HepG2 (cell line): Measurements from ENCODE around the gene PTAR1. TPM values are rescaled to one million over a fixed set of nuclear protein-coding genes. Genes with fewer than 3 reads are reported as not detected.

ENCODE experiments used
- AHR ChIP-seq: IDR thresholded peaks from 2 replicates; pipeline ENCODE4 v1.6.1; 2018; ENCODE audit warnings: missing genetic modification reagents, missing compliant biosample characterization
- ARNT2 ChIP-seq: sonication (generic); formaldehyde crosslinking; IDR thresholded peaks from 2 replicates; pipeline ENCODE4 v1.8.0; 2022; ENCODE audit warnings: mild to moderate bottlenecking, low read depth, missing genetic modification reagents, moderate library complexity
- CREB3 ChIP-seq: sonication (generic); formaldehyde crosslinking; IDR thresholded peaks from 2 replicates; pipeline ENCODE4 v1.5.0; 2020; ENCODE audit warnings: missing genetic modification reagents
- FOSL1 ChIP-seq: sonication (generic); formaldehyde crosslinking; IDR thresholded peaks from 2 replicates; pipeline ENCODE4 v1.9.0; 2021; ENCODE audit warnings: missing genetic modification reagents, borderline replicate concordance
- HNRNPH1 ChIP-seq: fragments of 200-400 bp; formaldehyde crosslinking; optimal IDR thresholded peaks from 2 replicates; pipeline ENCODE3; 2017; ENCODE audit warnings: mild to moderate bottlenecking, low read depth, low read length
- KAT7 ChIP-seq: IDR thresholded peaks from 2 replicates; pipeline ENCODE4 v1.6.1; 2018; ENCODE audit warnings: borderline replicate concordance, missing compliant biosample characterization
- KMT2A ChIP-seq: sonication (generic); formaldehyde crosslinking; IDR thresholded peaks from 2 replicates; pipeline ENCODE4 v1.4.0; 2020; ENCODE audit warnings: missing genetic modification reagents
- MAFG ChIP-seq: sonication (generic); formaldehyde crosslinking; IDR thresholded peaks from 2 replicates; pipeline ENCODE4 v1.5.1; 2020; ENCODE audit warnings: mild to moderate bottlenecking, missing genetic modification reagents
- MZF1 ChIP-seq: sonication (generic); formaldehyde crosslinking; IDR thresholded peaks from 2 replicates; pipeline ENCODE4 v1.8.1; 2023; ENCODE audit warnings: mild to moderate bottlenecking, missing genetic modification reagents, borderline replicate concordance
- NR2F2 ChIP-seq: IDR thresholded peaks from 2 replicates; pipeline ENCODE4 v1.6.1; 2012; ENCODE audit warnings: low read depth, inconsistent platforms, borderline replicate concordance
- RAD51 ChIP-seq: fragments of 450-650 bp; IDR thresholded peaks from 2 replicates; pipeline ENCODE4 v1.6.1; 2016; ENCODE audit warnings: borderline replicate concordance
- RBFOX2 ChIP-seq: fragments of 200-400 bp; formaldehyde crosslinking; IDR thresholded peaks from 2 replicates; pipeline ENCODE4 v1.6.1; 2017; ENCODE audit warnings: low read depth, mild to moderate bottlenecking, low read length
- SIX4 ChIP-seq: sonication (generic); formaldehyde crosslinking; IDR thresholded peaks from 2 replicates; pipeline ENCODE4 v1.4.0; 2020; ENCODE audit warnings: missing genetic modification reagents
- SP5 ChIP-seq: IDR thresholded peaks from 2 replicates; pipeline ENCODE4 v1.6.1; 2016; ENCODE audit warnings: low read depth, borderline replicate concordance
- U2AF1 ChIP-seq: fragments of 200-400 bp; formaldehyde crosslinking; optimal IDR thresholded peaks from 2 replicates; pipeline ENCODE3; 2017; ENCODE audit warnings: mild to moderate bottlenecking, low read depth, low read length
- ZBTB44 ChIP-seq: sonication (generic); formaldehyde crosslinking; IDR thresholded peaks from 2 replicates; pipeline ENCODE4 v1.4.0; 2020; ENCODE audit warnings: missing genetic modification reagents
- ZMYM2 ChIP-seq: sonication (generic); formaldehyde crosslinking; IDR thresholded peaks from 2 replicates; pipeline ENCODE4 v1.8.0; 2022; ENCODE audit warnings: mild to moderate bottlenecking, missing genetic modification reagents
- ZNF225 ChIP-seq: sonication (generic); formaldehyde crosslinking; IDR thresholded peaks from 2 replicates; pipeline ENCODE4 v1.4.0; 2020; ENCODE audit warnings: mild to moderate bottlenecking, missing genetic modification reagents
- ZNF567 ChIP-seq: sonication (generic); formaldehyde crosslinking; IDR thresholded peaks from 2 replicates; pipeline ENCODE4 v1.8.1; 2023; ENCODE audit warnings: mild to moderate bottlenecking, missing genetic modification reagents, borderline replicate concordance
- ZNF597 ChIP-seq: sonication (generic); formaldehyde crosslinking; IDR thresholded peaks from 2 replicates; pipeline ENCODE4 v1.5.0; 2020; ENCODE audit warnings: missing genetic modification reagents
- ZNF839 ChIP-seq: sonication (generic); formaldehyde crosslinking; IDR thresholded peaks from 2 replicates; pipeline ENCODE4 v1.4.0; 2020; ENCODE audit warnings: missing genetic modification reagents, mild to moderate bottlenecking, borderline replicate concordance
- ZNF841 ChIP-seq: sonication (generic); formaldehyde crosslinking; IDR thresholded peaks from 2 replicates; pipeline ENCODE4 v1.8.1; 2023; ENCODE audit warnings: missing genetic modification reagents, borderline replicate concordance
- polyA plus RNA-seq, 8 experiments: library from polyadenylated mRNA; depleted of rRNA in 3 of 8; stranded (reverse) in 7 of 8; unstranded in 1 of 8; fragments of >200 nt; fragmentation: Illumina TruSeq in 4 of 8; extraction: Trizol in 4 of 8; gene quantifications; 2 replicates each; pipeline versions ENCODE4 v1.2.1 to v1.2.3, GENCODE V29; 2011 to 2016; ENCODE audit warnings: low read depth in 4 of 8, missing spikeins in 1 of 8, mixed read lengths in 1 of 8; ENCODE audit not compliant: insufficient read depth in 1 of 8
- total RNA-seq, 5 experiments: library from RNA; depleted of rRNA; stranded (reverse); fragments of >200 nt; fragmentation: Illumina TruSeq; extraction: Trizol; gene quantifications; 2 replicates each; pipeline ENCODE4 v1.2.3, GENCODE V29; 2016; ENCODE audit warnings: low read depth in 1 of 5
- TF ChIP-seq, protein P1 (sequence below): IDR thresholded peaks from 2 replicates; pipeline ENCODE4 v1.6.1; 2012; ENCODE audit warnings: low read depth, low read length, improper control_type of control experiment
- TF ChIP-seq, protein P2 (sequence below): sonication (generic); formaldehyde crosslinking; IDR thresholded peaks from 2 replicates; pipeline ENCODE4 v1.4.0; 2020; ENCODE audit warnings: mild to moderate bottlenecking, missing genetic modification reagents

Gene PTAR1
- total and polyA plus RNA-seq, 2 of the 13 experiments (the other 11 are each of a cell fraction or from before 2014, with no cell fraction given), result 26.5 to 42.1 TPM

DNA sequence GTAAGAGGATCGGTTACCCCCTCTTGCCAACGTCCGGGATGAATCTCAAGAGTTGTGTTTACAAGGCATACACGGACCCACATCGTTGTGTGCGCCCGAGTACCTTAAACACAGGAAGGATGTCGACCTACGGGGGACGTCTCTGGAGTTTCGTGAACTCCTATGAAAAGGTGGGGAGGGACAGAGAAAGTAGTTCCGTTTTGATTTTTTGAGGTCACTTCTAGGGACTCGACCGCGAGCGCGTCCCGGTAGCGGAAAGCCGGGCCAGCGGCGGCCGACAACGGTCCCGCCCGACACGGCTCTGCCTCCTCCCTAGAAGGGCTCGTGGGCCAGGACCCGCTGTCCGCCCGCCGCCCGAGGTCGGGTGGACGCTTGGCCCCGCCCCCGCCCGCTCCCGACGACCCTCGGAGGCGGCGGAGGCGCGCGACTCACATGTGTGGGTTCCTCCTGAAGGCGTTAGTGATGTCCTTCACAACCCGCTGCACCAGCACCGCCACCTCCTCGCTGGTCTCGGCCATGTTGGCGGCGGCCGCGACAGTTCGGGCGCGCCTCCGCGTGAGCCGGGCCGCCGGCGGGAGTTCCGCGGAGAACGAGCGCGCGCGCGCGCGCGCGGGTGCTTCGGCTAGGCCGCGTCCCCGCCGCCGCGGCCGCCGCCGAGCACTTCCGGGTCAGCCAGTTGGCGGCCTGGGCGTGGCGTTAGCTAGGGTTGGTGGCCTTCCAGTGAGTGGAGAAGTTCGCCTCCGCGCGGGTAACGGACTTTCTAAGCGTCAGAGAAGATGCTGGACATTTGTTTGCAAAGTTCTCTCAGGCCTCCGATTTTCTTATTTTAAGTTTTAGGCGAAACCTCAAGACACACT is at the start of gene PTAR1 (continued):
- TF ChIP-seq ZNF841 (no peak), HNRNPH1 (no peak), U2AF1 (peak; percentile 17), ZNF567 (CRISPR knock-in tag) (no peak), ZNF225 (no peak), ZNF597 (CRISPR knock-in tag) (no peak), ZBTB44 (CRISPR knock-in tag) (no peak), ZMYM2 (CRISPR knock-in tag) (no peak), RBFOX2 (peak; percentile 94), FOSL1 (CRISPR knock-in tag) (no peak), MAFG (CRISPR knock-in tag) (0 out of 2 replicates have a peak, but pooled peaks have one; percentile 20), CREB3 (CRISPR knock-in tag) (no peak), AHR (CRISPR knock-in tag) (no peak), SIX4 (CRISPR knock-in tag) (no peak), ARNT2 (CRISPR knock-in tag) (peak; percentile 77; the same call in 1 of the 2 replicates), ZNF839 (CRISPR knock-in tag) (no peak), SP5 (no peak), MZF1 (no peak), KMT2A (CRISPR knock-in tag) (peak; percentile 44; the same call in 1 of the 2 replicates), KAT7 (CRISPR knock-in tag) (peak; percentile 37; the same call in 1 of the 2 replicates), NR2F2 (no peak; the same call in 1 of the 2 replicates), RAD51 (no peak)
- TF ChIP-seq, protein P1, sequence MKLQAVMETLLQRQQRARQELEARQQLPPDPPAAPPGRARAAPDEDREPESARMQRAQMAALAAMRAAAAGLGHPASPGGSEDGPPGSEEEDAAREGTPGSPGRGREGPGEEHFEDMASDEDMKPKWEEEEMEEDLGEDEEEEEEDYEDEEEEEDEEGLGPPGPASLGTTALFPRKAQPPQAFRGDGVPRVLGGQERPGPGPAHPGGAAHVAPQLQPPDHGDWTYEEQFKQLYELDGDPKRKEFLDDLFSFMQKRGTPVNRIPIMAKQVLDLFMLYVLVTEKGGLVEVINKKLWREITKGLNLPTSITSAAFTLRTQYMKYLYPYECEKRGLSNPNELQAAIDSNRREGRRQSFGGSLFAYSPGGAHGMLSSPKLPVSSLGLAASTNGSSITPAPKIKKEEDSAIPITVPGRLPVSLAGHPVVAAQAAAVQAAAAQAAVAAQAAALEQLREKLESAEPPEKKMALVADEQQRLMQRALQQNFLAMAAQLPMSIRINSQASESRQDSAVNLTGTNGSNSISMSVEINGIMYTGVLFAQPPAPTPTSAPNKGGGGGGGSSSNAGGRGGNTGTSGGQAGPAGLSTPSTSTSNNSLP, result no peak
- TF ChIP-seq, protein P2, sequence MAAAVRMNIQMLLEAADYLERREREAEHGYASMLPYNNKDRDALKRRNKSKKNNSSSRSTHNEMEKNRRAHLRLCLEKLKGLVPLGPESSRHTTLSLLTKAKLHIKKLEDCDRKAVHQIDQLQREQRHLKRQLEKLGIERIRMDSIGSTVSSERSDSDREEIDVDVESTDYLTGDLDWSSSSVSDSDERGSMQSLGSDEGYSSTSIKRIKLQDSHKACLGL (CRISPR knock-in tag), result no peak
